Panc1 (cell line): ENCODE measurements around the gene EEF2K.

Source experiments
- CTCF ChIP-seq: fragments of 450-650 bp; IDR thresholded peaks from 2 replicates; pipeline ENCODE4 v1.5.1; 2017; ENCODE audit warnings: mild to moderate bottlenecking
- POLR2AphosphoS5 ChIP-seq: IDR thresholded peaks from 2 replicates; pipeline ENCODE4 v1.6.1; 2012; ENCODE audit warnings: mild to moderate bottlenecking, low read depth, low read length, moderate library complexity
- REST ChIP-seq, 2 experiments: IDR thresholded peaks; 2 replicates each; pipeline ENCODE4 v1.6.1; 2011 to 2012; ENCODE audit warnings: low read depth in 2 of 2, control low read depth in 1 of 2, low read length in 1 of 2, mild to moderate bottlenecking in 1 of 2, moderate library complexity in 1 of 2; ENCODE audit not compliant: insufficient read depth in 1 of 2
- SIN3A ChIP-seq: IDR thresholded peaks from 2 replicates; pipeline ENCODE4 v1.6.1; 2012; ENCODE audit warnings: low read depth, mild to moderate bottlenecking, low read length, moderate library complexity, borderline replicate concordance; ENCODE audit not compliant: insufficient read depth
- TCF7L2 ChIP-seq: IDR thresholded peaks from 2 replicates; pipeline ENCODE4 v1.6.1; 2011; ENCODE audit warnings: mild to moderate bottlenecking, low read depth, low read length, inconsistent platforms

GRCh38 chr16:22296225-22297113 is 90.4 kb downstream of the EEF2K start:
- no peak for TF ChIP-seq CTCF
- TF ChIP-seq SIN3A = no peak
- TF ChIP-seq POLR2AphosphoS5 = no peak
- TF ChIP-seq REST (IDR thresholded peaks at IDR 0.05; ENCODE audit: insufficient read depth in 1 of 2, low read depth in 2 of 2, low read length in 1 of 2) = no peak
- no peak for TF ChIP-seq TCF7L2
